ENCODE measurements around the gene CCT7.

Gene CCT7

DNA sequence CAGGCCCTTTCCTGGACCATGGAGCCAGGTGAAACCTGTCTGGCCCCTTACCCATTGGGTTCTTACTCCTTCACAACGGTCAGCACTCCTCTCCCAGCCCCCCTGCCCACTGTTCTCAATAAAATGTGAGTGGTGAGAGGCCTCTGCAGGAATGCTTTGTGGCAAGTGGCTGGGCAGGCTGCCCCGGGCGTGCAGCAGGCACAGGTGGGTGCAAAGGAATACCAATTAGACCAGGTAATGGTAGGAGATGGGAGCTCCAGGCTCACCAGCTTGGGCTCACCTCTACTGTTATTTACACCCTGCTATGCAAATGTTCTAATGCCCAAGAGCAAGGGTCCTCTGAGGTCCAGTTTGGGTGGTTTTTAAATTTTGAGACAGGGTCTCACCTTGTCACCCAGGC, 7.0 kb upstream of the CCT7 start:
- no peak for DNase-seq (ENCODE audit: low read depth)

DNA sequence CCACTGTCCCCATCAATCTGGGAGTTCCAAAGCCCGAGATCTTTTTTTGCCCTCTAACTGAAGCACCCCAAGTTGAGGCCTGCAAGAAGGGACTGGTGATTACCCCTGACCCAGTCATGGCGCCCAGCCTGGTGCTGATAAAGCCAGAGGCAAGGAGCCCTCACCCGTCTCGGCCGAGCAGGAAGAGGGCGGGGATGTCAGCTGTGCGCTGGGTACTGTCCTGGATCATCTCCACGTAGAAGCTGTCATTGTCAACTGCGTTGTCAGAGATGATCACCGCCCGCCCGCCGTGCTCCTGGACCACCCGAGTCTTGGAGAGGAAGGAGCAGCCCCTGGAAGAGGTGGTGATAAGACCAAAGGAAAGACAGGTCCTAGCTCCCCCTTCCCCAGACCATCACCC, 5.5 kb upstream of the CCT7 start:
- no peak for DNase-seq (ENCODE audit: low read depth)

DNA sequence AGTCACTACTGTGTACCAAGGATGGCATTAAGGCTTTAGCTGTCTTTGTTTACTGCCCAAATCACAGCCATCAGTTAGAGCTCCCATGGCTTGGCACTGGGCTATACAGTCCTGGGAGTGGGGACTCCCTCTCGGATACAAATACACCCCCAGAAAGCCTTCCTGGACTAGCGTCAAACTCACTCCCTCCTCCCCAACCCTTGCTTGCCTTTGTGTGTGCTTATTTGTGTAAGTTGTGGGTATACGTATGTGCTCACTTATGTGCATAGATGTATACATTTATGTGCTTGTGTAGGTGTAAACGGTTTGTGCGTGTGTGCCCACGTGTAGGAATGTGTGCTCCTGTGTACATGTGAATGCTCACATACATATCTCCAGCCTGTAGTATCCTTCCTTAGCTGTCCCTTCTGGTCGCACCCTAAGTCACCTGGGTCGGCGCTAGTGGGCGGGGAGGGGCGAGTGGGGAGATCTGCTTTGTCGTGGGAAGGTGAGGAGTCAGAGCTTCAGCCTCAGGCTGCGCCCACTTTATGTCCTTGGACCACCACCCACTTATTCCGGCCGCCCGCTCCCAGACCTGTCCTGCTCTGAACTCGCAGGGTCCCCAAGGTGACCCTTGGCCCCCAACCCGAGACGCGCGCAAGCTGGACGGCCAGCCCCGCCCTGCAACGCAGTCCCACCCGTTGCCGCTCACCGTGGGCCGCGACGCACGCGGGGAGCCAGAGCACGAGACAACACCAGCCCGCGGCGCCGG, 1.5 kb upstream of the CCT7 start:
- DNase-seq (ENCODE audit: low read depth), result no peak

DNA sequence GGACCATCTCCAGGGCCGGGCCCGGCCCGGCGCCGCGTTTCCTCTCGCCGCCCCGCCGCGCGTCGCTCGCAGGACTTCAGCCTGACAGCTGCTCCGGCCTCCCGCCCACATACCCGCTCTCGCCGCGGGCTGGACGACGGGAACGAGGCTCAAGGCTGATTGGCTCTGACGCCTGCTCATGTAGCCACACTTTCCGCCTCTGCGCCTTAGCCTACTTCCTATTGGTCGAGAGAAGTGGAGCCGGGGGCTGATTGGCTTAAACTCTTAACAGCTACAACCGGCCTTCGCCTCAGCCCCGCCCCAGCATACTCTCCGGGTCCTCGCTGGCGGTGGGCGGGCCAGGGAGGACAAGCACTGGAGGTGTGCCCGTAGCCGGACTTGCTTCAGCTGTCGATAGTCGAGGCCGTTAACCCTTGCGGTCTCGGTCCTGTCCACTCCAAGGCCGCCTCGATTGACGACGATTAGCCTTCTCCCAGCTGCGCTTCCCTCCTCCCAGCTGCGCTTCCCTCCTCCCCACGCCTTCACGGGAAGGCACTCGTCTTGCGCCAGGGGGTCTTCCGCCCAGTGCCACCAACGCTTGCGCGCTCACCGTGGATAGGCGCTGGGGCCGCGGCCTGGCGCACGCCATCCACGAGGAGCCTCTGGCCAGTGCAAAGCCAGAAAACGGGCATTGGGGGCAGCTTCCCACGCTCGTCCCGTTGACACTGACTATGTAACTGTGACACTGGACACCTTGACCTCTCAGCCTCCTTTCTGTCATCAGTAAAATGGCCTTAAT, 765 bp upstream of the CCT7 start, which contains the start of gene PRADC1:
Gene PRADC1 (minus strand): TSS at position 86 of the 778 bp plus-strand sequence. CDS start 79 bp downstream, at position 7.
- DNase-seq (ENCODE audit: low read depth), result peak; percentile 88

DNA sequence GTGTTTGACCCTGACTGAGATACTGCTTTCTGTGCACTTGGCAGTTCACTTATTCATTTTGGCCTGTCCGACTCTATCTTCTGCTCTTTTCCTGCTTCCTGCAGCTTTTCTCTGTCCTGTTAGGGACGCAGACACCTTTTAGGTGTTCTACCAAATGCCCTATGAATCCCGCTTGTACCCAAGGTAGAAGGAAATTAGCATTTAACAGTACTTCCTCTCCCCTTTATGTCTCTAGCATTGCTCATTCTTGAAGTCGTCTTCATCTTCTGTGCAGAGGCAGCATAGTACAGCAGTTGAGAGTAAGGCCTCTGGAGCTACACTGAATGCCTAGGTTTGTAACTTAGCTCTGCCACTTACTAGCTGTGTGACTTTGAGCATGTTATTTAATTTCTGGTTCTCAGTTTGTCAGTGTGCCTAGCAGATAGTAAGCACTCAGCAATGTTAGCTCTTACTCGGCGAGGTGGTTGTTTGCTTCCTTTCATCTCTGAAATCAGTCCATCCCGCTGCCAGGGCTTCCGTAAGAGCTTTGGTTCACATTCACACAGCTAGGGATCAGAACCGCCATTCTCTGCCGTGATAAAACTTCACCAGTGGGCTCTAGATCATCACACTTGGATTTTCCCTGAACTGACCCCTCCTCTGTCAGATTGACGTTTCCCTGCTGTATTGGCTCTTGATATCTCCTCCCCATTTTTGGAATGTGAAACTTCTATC, 1.4 kb downstream of the CCT7 start:
- DNase-seq (ENCODE audit: low read depth), result no peak

DNA sequence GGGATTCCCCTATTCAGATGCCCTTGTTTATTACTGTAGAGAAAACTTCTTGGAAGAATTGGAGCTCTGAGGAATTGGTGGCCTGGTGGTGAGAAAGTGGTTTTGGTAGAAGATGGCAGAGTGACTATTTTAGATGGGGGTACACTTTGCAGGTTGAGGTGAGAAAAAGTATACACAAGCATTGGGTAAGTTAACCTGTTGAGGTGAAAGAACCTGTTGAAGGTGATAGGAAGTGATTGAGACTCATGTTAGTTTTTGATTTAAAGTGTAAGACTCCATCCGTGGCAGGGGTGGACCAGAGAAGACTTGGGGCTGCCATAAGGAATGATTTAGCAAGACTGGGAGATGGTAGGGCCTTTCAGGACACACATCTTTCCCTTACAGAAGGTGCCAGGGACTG, 3.1 kb downstream of the CCT7 start:
- DNase-seq (ENCODE audit: low read depth), result no peak

DNA sequence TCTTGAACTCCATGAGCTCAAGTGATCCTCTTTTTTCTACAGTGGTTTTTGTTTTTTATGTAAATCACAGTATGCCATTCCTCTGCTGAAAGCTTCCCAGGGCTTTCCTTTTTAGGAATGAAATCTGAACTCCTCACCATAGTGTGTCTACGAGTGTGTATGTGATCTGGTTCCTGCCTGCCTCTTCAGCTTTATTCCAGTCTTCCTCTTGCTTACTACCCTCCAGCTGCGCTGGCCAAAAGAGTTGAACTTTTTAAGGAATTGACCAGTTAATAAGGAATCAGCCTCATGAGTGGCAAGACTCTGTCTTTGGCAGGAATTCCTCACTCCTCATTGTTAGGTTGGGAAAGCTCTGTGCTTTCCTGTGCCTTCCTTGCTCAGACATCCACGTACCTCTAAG, 4.0 kb downstream of the CCT7 start:
- no peak for DNase-seq (ENCODE audit: low read depth)

DNA sequence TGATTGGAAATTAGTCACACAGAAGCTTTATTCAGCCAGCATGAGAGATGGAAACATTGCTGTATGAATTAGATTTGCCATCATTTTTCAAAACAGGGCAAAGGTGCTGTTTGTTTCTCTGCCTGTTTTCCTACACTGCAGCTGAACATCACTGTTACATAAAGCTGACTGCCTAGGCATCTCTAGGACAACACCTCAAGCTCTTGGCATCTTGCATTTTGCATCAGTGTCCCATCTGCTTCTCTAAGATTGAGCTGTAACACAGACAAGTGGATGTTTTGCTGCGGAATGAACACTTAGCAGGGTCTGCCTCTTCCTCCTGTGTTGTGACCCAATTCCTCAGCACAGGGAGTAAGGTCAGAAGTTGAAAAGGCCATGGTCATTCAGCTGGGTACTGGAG, 4.9 kb downstream of the CCT7 start:
- DNase-seq (ENCODE audit: low read depth), result no peak

DNA sequence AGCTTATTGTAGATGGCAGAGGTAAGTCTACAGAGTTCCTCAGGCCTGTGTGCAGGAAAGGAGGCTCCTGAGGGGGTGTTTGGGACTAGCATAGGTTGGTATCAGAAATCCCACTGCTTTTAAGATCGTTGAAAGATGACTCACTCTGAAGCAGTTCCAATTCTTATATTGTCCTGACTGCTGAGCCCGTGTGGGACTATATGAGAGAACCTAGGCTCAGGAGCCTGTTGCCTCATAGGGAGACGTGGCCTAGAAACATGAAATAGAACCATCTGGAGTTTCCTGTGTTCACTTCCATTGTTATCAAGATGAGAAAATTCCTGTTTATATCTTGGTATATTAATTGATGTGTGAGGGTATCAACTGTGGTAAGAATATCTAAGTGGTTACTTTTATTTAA, 5.7 kb downstream of the CCT7 start:
- DNase-seq (ENCODE audit: low read depth), result no peak

DNA sequence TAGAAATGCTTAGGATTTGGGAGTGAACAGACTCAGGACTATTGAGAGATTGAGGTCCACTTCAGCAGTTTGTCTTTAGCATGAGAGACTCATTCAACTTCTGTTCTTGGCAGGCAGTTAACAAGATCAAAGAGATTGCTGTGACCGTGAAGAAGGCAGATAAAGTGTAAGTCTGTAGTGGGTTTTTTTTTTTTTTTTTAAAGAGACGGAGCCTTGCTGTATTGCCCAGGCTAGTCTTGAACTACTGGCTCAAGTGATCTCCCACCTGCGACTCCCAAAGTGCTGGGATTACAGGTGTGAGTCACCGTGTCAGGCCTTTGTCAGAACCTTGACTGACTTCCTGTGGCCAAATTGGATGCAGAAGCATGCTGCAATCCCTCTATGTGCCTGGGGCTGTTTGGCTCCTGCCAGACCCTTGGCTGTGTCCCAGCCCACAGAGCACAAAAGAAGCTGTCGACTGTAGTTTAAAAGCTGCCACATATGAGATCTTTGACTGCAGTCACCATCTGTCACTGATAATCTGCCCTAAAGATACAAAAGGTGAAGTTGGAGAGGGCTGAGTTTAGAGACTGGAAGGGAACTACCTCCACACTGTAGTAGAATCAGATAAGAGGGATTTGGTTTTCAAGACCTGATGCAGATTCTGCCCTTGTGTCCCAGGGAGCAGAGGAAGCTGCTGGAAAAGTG, 9.9 kb downstream of the CCT7 start:
- no peak for DNase-seq (ENCODE audit: low read depth)

DNA sequence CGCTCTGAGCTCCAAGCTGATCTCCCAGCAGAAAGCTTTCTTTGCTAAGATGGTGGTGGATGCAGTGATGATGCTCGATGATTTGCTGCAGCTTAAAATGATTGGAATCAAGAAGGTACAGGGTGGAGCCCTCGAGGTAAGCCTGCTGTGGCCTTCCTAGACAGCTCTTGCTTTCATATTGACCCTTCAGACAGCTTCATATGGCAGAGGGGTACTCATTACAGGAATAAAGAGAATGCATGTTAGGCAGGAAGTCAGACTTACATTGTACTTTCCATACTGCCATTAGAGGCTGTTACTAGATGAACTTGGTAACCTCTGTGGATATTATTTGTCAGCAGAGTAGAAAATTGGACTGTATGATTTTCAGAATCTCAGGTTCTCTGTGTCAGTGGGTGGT, 10.5 kb downstream of the CCT7 start:
- no peak for DNase-seq (ENCODE audit: low read depth)

DNA sequence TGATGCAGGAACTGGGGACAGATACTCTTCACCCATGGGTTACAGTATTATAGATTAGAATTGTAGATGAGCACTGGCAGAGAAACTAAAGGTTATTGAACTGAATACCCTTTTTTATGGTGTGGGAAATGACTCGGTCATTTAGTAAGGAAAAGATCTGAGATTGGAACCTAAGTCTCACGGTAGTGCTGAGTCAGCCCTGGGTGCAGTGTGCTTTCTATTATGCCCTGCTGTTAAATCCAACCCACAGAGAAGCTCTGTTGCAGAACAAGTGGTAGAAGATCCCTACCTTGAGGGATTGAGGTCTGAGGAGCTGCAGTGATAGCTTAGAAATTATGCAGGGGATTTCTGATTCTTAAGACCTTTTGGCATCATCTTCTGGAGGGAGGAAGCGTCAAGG, 12.7 kb downstream of the CCT7 start:
- DNase-seq (ENCODE audit: low read depth), result no peak

DNA sequence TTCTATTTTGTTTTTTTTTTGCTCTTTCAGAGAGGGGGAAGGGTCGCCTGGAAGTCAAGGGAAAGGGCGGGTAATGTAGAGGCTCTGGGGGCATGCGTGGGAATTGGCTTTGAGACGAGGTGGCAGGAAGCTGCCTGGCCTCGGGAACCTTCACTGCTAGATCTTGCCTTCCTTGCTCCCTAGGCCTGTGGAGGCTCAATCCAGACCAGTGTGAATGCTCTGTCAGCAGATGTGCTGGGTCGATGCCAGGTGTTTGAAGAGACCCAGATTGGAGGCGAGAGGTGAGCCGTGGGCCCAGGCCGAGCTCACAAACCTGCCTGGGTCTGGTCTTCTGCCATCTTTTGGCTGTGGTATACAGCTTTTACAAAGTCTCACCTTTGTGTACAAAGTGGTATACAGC, 15.5 kb downstream of the CCT7 start:
- no peak for DNase-seq (ENCODE audit: low read depth)

DNA sequence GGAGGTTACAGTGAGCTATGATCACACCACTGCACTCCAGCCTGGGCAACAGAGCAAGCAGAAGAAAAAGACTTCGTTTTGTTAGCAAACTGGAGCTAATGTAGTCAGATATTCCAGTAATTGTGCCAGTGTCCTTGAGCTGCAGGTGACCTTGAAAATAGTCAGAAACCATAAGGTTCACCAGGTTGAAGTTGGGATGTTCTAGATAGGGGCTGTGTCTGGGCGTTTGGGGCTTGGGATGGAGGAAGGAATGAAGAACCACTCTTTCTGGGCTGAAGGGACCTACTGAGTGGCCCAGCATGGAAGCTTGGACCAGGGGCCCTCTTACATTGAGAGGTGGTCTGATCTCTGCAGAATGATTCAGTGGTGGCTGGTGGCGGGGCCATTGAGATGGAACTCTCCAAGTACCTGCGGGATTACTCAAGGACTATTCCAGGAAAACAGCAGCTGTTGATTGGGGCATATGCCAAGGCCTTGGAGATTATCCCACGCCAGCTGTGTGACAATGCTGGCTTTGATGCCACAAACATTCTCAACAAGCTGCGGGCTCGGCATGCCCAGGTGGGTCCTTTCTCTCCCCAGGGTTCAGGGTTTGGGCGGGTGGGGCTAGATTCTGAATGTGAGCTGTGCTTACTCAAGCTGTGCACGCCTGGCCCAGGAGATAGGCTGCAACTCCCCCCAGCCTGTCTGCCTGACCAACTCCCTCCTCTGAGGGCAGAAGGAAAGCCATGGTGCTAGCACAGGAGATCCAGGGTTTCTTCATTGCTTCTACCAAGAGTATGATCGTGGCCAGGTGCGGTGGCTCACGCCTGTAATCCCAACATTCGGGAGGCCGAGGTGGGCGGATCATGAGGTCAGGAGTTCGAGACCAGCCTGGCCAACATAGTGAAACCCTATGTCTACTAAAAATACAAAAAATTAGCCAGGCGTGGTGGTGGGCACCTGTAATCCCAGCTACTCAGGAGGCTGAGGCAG, 17.1 kb downstream of the CCT7 start:
- DNase-seq (ENCODE audit: low read depth), result no peak

DNA sequence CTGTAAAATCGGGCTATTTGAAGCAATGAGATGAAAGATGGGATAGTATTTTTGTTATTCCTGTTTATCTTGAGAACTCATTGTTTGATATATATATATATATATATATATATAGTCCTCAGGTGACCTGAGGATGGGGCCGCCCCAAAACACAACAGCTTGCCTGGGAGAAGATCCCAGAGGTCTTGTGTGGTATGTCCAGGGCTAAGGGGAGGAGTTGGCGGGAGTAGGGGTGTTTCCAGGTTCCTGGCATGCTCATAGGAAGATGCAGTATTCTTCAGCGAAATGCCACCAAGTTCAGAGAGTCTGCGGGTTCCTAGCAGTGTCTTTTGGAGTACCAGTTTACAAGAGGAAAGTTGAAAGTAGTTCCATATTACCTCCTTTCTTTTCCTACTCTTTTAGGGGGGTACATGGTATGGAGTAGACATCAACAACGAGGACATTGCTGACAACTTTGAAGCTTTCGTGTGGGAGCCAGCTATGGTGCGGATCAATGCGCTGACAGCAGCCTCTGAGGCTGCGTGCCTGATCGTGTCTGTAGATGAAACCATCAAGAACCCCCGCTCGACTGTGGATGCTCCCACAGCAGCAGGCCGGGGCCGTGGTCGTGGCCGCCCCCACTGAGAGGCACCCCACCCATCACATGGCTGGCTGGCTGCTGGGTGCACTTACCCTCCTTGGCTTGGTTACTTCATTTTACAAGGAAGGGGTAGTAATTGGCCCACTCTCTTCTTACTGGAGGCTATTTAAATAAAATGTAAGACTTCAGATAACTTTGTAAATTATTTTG, 18.3 kb downstream of the CCT7 start:
- DNase-seq (ENCODE audit: low read depth), result no peak

DNA sequence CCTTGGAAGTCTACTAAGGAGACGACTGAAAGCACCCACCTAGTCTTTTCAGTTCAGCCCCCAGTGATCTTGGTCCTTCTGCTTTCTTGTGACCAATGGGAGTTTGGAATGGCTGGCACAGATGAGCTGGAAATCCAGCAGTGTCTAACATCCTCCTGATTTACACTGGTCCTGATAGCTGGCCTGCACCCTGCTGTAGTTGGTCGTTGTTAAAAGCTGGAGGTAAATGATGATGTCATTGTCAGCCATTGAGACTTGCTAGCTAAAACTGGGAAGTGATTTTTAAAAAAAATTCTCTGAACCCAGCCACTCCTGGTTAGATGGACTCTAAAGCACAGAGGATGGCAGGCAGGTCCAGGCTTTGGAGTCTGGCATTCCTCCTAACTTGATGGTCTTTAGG, 19.3 kb downstream of the CCT7 start:
- no peak for DNase-seq (ENCODE audit: low read depth)

DNA sequence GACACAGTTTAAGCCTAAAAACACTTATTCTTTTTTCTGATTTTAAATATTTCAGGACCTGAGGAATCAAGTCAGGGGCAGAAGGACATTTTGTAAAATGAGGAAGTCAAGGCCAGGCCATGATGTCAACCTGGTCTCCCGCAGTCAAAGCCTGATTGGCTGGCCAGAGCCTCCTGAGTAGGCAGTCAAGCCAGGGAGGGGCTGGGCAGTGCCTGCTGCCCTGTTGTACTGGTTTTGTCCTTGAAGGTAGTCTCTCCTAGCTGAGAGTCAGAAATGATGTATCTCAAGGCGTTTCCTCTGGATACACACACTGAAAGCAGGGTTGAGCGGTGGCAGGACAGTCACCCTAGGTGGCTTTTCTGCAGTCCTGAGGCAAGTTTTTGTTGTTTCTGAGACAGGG, 19.8 kb downstream of the CCT7 start:
- no peak for DNase-seq (ENCODE audit: low read depth)

DNA sequence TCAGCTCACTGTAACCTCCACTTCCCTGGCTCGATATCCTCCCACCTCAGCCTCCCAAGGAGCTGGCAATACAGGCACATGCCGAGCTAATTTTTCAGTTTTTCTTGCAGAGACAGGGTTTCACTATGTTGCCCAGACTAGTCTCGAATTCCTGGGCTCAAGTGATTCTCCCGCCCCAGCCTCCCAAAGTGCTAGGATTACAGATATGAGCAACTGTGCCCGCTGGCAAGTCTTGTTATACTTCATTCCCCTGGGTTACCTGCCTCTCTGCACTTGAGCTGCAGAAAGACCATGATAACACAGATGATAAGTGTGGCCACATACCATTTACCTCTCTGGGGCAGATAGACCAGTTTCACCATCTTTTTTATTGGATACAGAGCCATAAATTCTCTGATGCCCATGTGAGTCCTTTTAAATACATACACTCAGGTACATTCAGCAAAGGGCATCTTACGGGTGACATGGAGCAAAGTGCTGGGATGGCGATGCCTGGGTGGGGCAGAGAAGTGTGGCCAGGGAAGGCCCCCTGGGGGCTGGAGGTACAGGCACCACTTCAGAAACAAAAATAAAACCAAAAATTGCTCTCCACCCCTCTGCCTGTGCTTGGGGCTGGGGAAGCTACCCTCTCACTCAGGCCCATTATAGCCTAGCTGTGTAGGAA, 20.4 kb downstream of the CCT7 start:
- DNase-seq (ENCODE audit: low read depth), result no peak

DNA sequence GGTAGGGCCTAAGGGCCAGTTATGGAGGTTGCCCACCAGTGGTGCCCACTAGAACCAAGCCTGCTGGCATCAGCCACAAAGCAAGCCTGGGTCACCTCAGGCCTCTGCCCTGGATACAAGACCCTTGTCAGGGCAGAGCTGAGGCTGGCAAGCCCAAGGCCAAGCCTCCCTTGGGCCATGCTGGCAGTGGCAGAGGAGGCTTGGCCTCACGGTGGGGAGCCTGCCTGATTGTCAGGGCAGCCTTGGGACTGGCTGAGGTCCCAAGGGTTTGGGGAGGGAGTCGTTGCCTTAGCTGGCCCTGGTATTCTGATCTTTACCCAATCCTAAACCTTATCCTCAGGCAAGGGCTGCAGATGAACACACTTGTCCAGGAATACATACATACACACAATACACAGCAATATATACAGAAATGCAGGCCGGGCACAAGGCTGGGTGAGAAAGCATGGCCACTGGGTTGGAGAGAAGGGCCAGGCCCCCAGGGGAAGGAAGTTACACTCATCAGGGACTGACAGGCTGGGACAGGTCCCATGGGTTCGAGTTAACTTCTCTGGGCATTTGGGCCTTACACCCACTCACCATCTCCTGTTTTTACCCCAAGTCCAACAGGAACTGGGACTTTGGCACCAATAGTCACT, 21.0 kb downstream of the CCT7 start:
- DNase-seq (ENCODE audit: low read depth), result no peak

Measured in stimulated activated CD8-positive, alpha-beta memory T cell treated with anti-CD3 and anti-CD28 coated beads, Interleukin-12 subunit alpha, Interleukin-12 subunit beta, amount 100 ng/mL, for 4 hours (primary cell).